ENCODE results near the gene C8G. TPM values are rescaled to one million over a fixed set of nuclear protein-coding genes. Genes with fewer than 3 reads are reported as not detected.

The C8G gene
- total RNA-seq, 1 experiment from 2014 or later, result 0.85 TPM

GRCh38 chr9:136979769-136980587 lies 34.9 kb downstream of the C8G start (continued):
- no peak for TF ChIP-seq SMAD4 (CRISPR knock-in tag; IDR thresholded peaks at IDR 0.05)
- TF ChIP-seq NFATC4 (CRISPR knock-in tag; IDR thresholded peaks at IDR 0.05), result no peak
- TF ChIP-seq TCF7 (CRISPR knock-in tag; IDR thresholded peaks at IDR 0.05; ENCODE audit: low read depth), result no peak
- no peak for TF ChIP-seq MYBL2 (CRISPR knock-in tag; IDR thresholded peaks at IDR 0.05)
- TF ChIP-seq ELF4 (CRISPR knock-in tag; IDR thresholded peaks at IDR 0.05; ENCODE audit: low read depth), result no peak
- TF ChIP-seq PRRX2 (CRISPR knock-in tag; IDR thresholded peaks at IDR 0.05), result no peak
- TF ChIP-seq JAZF1 (CRISPR knock-in tag; IDR thresholded peaks at IDR 0.05), result no peak
- TF ChIP-seq, protein P1, sequence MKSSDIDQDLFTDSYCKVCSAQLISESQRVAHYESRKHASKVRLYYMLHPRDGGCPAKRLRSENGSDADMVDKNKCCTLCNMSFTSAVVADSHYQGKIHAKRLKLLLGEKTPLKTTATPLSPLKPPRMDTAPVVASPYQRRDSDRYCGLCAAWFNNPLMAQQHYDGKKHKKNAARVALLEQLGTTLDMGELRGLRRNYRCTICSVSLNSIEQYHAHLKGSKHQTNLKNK (CRISPR knock-in tag; IDR thresholded peaks at IDR 0.05), result no peak

DNA sequence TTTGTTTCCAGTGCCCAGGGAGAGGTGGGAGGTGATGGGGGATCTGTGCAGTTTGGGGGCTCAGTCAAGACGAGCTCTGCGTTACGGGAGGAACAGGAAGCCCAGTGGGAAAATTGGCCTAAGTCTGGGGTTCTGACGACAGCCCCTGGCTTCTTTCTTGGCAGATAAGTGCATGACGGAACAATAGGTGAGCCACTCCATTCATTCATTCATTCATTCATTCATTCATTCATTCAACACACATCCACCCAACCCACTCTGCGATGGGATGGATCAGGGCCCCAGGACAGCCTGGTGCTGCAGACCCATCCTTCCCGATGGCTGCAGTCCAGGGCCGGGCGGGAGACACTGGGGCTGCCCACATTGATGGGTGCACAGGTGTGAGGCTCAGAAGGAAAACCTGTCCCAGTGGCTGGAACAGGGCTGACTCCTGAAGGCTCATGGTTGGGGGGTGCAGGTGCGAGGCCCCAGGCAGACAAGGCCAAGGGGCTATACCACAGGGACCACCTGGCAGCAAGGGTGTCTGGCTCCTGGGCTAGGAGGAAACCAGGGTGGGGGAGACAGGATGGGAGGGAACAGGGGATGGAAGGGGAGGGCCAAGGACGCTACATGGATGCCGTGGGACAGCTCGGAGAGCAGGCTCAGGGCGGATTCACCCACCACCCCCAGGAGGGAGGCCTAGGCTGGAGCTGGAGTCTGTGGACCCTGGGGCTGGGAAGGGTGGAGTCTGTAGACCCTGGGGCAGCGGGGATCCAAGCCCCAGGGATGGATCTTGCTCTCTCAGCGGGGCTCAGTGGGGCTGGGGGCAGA lies 35.8 kb downstream of the C8G start:
- Mint-ChIP-seq H3K9me3 (no peaks in the 10 kb centered on the region), H3K4me3 (no peak overlapping the region), H3K27ac (no peak overlapping the region), H3K4me1 (peaks cover 3% of the 10 kb centered on the region; the same call in 1 of the 2 replicates), H3K27me3 (ENCODE audit: low read depth) (peaks cover 12% of the 10 kb centered on the region), H3K36me3 (no peaks in the 10 kb centered on the region)
- no peak for ATAC-seq
- TF ChIP-seq, protein P2, sequence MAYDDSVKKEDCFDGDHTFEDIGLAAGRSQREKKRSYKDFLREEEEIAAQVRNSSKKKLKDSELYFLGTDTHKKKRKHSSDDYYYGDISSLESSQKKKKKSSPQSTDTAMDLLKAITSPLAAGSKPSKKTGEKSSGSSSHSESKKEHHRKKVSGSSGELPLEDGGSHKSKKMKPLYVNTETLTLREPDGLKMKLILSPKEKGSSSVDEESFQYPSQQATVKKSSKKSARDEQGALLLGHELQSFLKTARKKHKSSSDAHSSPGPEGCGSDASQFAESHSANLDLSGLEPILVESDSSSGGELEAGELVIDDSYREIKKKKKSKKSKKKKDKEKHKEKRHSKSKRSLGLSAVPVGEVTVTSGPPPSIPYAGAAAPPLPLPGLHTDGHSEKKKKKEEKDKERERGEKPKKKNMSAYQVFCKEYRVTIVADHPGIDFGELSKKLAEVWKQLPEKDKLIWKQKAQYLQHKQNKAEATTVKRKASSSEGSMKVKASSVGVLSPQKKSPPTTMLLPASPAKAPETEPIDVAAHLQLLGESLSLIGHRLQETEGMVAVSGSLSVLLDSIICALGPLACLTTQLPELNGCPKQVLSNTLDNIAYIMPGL (CRISPR knock-in tag; IDR thresholded peaks at IDR 0.05), result no peak
- no peak for TF ChIP-seq ZBTB21 (CRISPR knock-in tag; IDR thresholded peaks at IDR 0.05; ENCODE audit: borderline replicate concordance)
- no peak for TF ChIP-seq SMAD4 (CRISPR knock-in tag; IDR thresholded peaks at IDR 0.05)
- TF ChIP-seq EMX1 (CRISPR knock-in tag; IDR thresholded peaks at IDR 0.05), result no peak
- TF ChIP-seq, protein P3, sequence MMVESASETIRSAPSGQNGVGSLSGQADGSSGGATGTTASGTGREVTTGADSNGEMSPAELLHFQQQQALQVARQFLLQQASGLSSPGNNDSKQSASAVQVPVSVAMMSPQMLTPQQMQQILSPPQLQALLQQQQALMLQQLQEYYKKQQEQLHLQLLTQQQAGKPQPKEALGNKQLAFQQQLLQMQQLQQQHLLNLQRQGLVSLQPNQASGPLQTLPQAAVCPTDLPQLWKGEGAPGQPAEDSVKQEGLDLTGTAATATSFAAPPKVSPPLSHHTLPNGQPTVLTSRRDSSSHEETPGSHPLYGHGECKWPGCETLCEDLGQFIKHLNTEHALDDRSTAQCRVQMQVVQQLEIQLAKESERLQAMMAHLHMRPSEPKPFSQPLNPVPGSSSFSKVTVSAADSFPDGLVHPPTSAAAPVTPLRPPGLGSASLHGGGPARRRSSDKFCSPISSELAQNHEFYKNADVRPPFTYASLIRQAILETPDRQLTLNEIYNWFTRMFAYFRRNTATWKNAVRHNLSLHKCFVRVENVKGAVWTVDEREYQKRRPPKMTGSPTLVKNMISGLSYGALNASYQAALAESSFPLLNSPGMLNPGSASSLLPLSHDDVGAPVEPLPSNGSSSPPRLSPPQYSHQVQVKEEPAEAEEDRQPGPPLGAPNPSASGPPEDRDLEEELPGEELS (CRISPR knock-in tag; IDR thresholded peaks at IDR 0.05), result no peak
- TF ChIP-seq, protein P4, sequence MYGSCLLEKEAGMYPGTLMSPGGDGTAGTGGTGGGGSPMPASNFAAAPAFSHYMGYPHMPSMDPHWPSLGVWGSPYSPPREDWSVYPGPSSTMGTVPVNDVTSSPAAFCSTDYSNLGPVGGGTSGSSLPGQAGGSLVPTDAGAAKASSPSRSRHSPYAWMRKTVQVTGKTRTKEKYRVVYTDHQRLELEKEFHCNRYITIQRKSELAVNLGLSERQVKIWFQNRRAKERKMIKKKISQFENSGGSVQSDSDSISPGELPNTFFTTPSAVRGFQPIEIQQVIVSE (CRISPR knock-in tag; IDR thresholded peaks at IDR 0.05; ENCODE audit: borderline replicate concordance), result no peak
- TF ChIP-seq NFYB (CRISPR knock-in tag; conservative IDR thresholded peaks at IDR 0.05; ENCODE audit: low read depth), result no peak
- no peak for TF ChIP-seq SP1 (CRISPR knock-in tag; conservative IDR thresholded peaks at IDR 0.05)
- TF ChIP-seq, protein P5, sequence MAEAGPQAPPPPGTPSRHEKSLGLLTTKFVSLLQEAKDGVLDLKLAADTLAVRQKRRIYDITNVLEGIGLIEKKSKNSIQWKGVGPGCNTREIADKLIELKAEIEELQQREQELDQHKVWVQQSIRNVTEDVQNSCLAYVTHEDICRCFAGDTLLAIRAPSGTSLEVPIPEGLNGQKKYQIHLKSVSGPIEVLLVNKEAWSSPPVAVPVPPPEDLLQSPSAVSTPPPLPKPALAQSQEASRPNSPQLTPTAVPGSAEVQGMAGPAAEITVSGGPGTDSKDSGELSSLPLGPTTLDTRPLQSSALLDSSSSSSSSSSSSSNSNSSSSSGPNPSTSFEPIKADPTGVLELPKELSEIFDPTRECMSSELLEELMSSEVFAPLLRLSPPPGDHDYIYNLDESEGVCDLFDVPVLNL (CRISPR knock-in tag; IDR thresholded peaks at IDR 0.05; ENCODE audit: borderline replicate concordance, low read depth), result no peak
- TF ChIP-seq ZNF281 (CRISPR knock-in tag; IDR thresholded peaks at IDR 0.05), result no peak
- no peak for TF ChIP-seq ZNF671 (CRISPR knock-in tag; IDR thresholded peaks at IDR 0.05)
- no peak for TF ChIP-seq GTF2I (CRISPR knock-in tag; conservative IDR thresholded peaks at IDR 0.05)
- no peak for TF ChIP-seq ZNF317 (CRISPR knock-in tag; IDR thresholded peaks at IDR 0.05; ENCODE audit: borderline replicate concordance, low read depth)
- TF ChIP-seq ZBTB43 (CRISPR knock-in tag; IDR thresholded peaks at IDR 0.05), result no peak
- CTCF ChIA-PET, result interaction anchor here (0.9 to 1.9 kb wide), 5 partner anchors 33 to 87 kb away, joined by 3 to 10 read pairs (median 7); partner anchors contain the start of gene NPDC1
- POLR2A ChIA-PET, result interaction anchor here (0.6 kb wide), 1 partner anchor 111 kb away, joined by 5 read pairs; no protein-coding TSS in a partner anchor
- DNase-seq (ENCODE audit: low spot score), result no peak

Measured in WTC11 (cell line).